ENCODE measurements around the gene TEX14.

TEX14 gene

DNA sequence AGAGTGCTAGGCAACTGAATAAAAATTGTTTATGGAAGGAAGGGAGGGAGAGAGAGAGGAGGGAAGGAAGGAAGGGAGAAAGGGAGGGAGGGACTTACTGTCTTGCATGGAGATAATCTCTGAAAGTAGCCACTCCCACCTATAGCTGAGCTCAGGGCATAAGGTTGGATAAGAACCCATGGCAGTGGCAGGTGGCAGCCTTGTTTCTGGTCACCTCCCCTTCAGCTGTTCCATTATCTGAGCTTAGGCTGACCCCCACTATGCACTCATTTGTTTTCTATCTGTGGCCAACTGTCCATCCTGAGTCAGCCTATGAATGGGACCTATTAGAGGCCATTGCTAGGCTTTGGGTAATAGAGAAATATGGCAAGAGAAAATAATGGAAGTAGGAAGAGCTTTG lies 152.1 kb downstream of the TEX14 start:
- H3F3A ChIP-seq (ENCODE audit: insufficient read depth) = no peaks in the 10 kb centered on the region
- H3K27ac ChIP-seq (ENCODE audit: low read depth, low read length) = no peak overlapping the region
- H4K20me1 ChIP-seq (ENCODE audit: low read depth, low read length) = no peaks in the 10 kb centered on the region
- no peaks in the 10 kb centered on the region for H3K9me3 ChIP-seq (ENCODE audit: insufficient read depth, low read length)
- H3K4me2 ChIP-seq (ENCODE audit: low read depth, low read length, poor library complexity, severe bottlenecking) = no peak overlapping the region
- H3K79me2 ChIP-seq (ENCODE audit: insufficient read depth, low read length) = no peaks in the 10 kb centered on the region
- no peaks in the 10 kb centered on the region for H3K27me3 ChIP-seq (ENCODE audit: low read length)
- H2AFZ ChIP-seq (ENCODE audit: low read depth, low read length, severe bottlenecking) = no peak overlapping the region
- H3K9me2 ChIP-seq (replicated peaks; ENCODE audit: insufficient read depth, low read length) = no peaks in the 10 kb centered on the region
- no peak for TF ChIP-seq EZH2phosphoT487 (conservative IDR thresholded peaks at IDR 0.05; ENCODE audit: low read length)
- no peak overlapping the region for H3K4me3 ChIP-seq (ENCODE audit: insufficient read depth, low read length, poor library complexity, severe bottlenecking)
- H3K9ac ChIP-seq (ENCODE audit: low read length) = no peak overlapping the region
- H3K36me3 ChIP-seq (ENCODE audit: low read length) = no peaks in the 10 kb centered on the region

DNA sequence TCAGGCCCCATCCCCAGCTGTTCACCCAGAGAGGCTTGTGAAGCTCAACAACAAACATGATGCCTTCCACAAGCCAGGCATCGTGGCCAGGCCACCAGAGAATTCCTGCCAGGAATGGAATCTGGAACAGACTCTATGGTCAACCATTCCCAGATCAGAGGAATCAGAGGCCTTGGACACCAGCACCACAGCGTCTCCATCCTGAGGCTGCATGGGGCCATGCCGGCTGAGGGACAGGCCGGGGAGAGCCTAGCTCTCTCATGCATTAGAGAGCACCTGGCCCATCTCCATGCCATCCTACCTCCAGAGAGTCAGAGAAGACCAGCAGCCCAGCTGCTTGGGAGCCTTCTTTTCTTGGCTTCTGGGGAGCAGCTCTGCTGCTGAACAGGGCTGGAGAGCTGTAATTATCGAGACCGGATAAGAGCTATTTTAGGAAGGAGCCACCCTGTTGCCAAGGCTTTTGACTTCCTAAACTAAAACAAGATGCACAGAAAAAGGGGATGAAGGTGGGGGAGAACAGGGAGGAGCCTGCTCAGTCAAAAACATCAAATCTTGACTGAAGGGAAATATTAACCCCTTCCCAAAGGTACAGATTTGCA lies 152.9 kb downstream of the TEX14 start:
- no peaks in the 10 kb centered on the region for H3K27me3 ChIP-seq (ENCODE audit: low read length)
- no peaks in the 10 kb centered on the region for H3K36me3 ChIP-seq (ENCODE audit: low read length)
- TF ChIP-seq EZH2phosphoT487 (conservative IDR thresholded peaks at IDR 0.05; ENCODE audit: low read length) = no peak
- TF ChIP-seq, protein P1, sequence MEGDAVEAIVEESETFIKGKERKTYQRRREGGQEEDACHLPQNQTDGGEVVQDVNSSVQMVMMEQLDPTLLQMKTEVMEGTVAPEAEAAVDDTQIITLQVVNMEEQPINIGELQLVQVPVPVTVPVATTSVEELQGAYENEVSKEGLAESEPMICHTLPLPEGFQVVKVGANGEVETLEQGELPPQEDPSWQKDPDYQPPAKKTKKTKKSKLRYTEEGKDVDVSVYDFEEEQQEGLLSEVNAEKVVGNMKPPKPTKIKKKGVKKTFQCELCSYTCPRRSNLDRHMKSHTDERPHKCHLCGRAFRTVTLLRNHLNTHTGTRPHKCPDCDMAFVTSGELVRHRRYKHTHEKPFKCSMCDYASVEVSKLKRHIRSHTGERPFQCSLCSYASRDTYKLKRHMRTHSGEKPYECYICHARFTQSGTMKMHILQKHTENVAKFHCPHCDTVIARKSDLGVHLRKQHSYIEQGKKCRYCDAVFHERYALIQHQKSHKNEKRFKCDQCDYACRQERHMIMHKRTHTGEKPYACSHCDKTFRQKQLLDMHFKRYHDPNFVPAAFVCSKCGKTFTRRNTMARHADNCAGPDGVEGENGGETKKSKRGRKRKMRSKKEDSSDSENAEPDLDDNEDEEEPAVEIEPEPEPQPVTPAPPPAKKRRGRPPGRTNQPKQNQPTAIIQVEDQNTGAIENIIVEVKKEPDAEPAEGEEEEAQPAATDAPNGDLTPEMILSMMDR (IDR thresholded peaks at IDR 0.05; ENCODE audit: insufficient read depth, low read length, poor library complexity, severe bottlenecking) = no peak
- H3K79me2 ChIP-seq (ENCODE audit: insufficient read depth, low read length) = no peaks in the 10 kb centered on the region
- no peaks in the 10 kb centered on the region for H3F3A ChIP-seq (ENCODE audit: insufficient read depth)
- no peak overlapping the region for H3K4me3 ChIP-seq (ENCODE audit: insufficient read depth, low read length, poor library complexity, severe bottlenecking)
- no peak overlapping the region for H3K27ac ChIP-seq (ENCODE audit: low read depth, low read length)
- no peak overlapping the region for H3K9ac ChIP-seq (ENCODE audit: low read length)
- H4K20me1 ChIP-seq (ENCODE audit: low read depth, low read length) = no peaks in the 10 kb centered on the region
- H3K9me3 ChIP-seq (ENCODE audit: insufficient read depth, low read length) = no peaks in the 10 kb centered on the region
- H3K9me2 ChIP-seq (replicated peaks; ENCODE audit: insufficient read depth, low read length) = no peaks in the 10 kb centered on the region
- no peak overlapping the region for H2AFZ ChIP-seq (ENCODE audit: low read depth, low read length, severe bottlenecking)
- H3K4me2 ChIP-seq (ENCODE audit: low read depth, low read length, poor library complexity, severe bottlenecking) = no peak overlapping the region

DNA sequence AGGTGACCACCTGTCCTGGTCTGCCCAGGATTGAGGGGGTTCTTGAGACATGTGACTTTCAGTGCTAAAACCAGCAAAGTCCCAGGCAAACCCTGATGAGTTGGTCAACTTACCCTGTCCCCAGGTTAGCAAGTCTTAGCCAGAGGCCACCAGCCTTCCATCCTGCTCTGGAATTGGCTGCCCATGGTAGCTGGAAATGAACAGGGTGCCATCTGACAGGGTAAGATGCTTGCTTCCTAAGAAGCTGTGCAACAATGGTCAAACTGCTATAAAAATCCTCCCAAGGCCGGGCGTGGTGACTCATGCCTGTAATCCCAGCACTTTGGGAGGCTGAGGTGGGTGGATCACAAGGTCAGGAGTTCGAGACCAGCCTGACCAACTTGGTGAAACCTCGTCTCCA lies 154.6 kb downstream of the TEX14 start:
- Histone ChIP-seq H3K9ac (ENCODE audit: low read length) (no peak overlapping the region), H3F3A (ENCODE audit: insufficient read depth) (no peaks in the 10 kb centered on the region), H3K9me3 (ENCODE audit: insufficient read depth, low read length) (no peaks in the 10 kb centered on the region), H3K27ac (ENCODE audit: low read depth, low read length) (no peak overlapping the region), H3K4me3 (ENCODE audit: insufficient read depth, low read length, poor library complexity, severe bottlenecking) (no peak overlapping the region), H3K9me2 (replicated peaks; ENCODE audit: insufficient read depth, low read length) (no peaks in the 10 kb centered on the region), H3K36me3 (ENCODE audit: low read length) (no peaks in the 10 kb centered on the region), H4K20me1 (ENCODE audit: low read depth, low read length) (no peaks in the 10 kb centered on the region), H3K4me2 (ENCODE audit: low read depth, low read length, poor library complexity, severe bottlenecking) (no peak overlapping the region), H3K79me2 (ENCODE audit: insufficient read depth, low read length) (no peaks in the 10 kb centered on the region), H2AFZ (ENCODE audit: low read depth, low read length, severe bottlenecking) (no peak overlapping the region), H3K27me3 (ENCODE audit: low read length) (no peaks in the 10 kb centered on the region)
- no peak for TF ChIP-seq EZH2phosphoT487 (conservative IDR thresholded peaks at IDR 0.05; ENCODE audit: low read length)
- TF ChIP-seq, protein P1 (IDR thresholded peaks at IDR 0.05; ENCODE audit: insufficient read depth, low read length, poor library complexity, severe bottlenecking) = no peak

DNA sequence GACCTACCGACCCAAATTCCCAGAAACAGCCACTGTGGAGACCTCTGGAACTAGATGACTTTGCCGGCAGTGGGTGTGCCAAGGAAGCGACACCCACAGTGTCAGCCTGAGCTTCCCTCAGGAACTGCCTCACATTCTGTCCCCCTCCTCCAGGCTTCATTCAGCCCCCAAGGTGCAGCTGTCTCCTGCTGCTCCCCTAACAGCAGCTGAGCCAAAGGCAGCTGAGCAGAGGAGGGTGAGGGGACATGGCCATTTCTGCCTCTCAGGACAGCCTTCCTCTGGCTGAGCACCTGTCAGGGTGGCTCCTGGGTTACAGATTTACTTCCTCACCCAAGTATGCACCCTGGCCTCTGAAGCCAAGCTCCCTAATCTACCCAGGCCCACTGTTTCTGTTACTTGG lies 155.3 kb downstream of the TEX14 start:
- Histone ChIP-seq H3K36me3 (ENCODE audit: low read length) (no peaks in the 10 kb centered on the region), H3K9ac (ENCODE audit: low read length) (no peak overlapping the region), H3K4me2 (ENCODE audit: low read depth, low read length, poor library complexity, severe bottlenecking) (no peak overlapping the region), H4K20me1 (ENCODE audit: low read depth, low read length) (no peaks in the 10 kb centered on the region), H3K27ac (ENCODE audit: low read depth, low read length) (no peak overlapping the region), H3K27me3 (ENCODE audit: low read length) (no peaks in the 10 kb centered on the region), H3K79me2 (ENCODE audit: insufficient read depth, low read length) (no peaks in the 10 kb centered on the region), H2AFZ (ENCODE audit: low read depth, low read length, severe bottlenecking) (no peak overlapping the region), H3K4me3 (ENCODE audit: insufficient read depth, low read length, poor library complexity, severe bottlenecking) (no peak overlapping the region), H3K9me3 (ENCODE audit: insufficient read depth, low read length) (no peaks in the 10 kb centered on the region), H3K9me2 (replicated peaks; ENCODE audit: insufficient read depth, low read length) (no peaks in the 10 kb centered on the region), H3F3A (ENCODE audit: insufficient read depth) (no peaks in the 10 kb centered on the region)
- no peak for TF ChIP-seq EZH2phosphoT487 (conservative IDR thresholded peaks at IDR 0.05; ENCODE audit: low read length)
- TF ChIP-seq, protein P1 (IDR thresholded peaks at IDR 0.05; ENCODE audit: insufficient read depth, low read length, poor library complexity, severe bottlenecking) = no peak

Data from SU-DHL-6 (cell line).